Measurements from ENCODE around the gene FSIP1. TPM values are rescaled to one million over a fixed set of nuclear protein-coding genes. Genes with fewer than 3 reads are reported as not detected.
A peak's percentile ranks its signal among the peaks of the same experiment; 100 is the strongest.

Gene FSIP1
- total RNA-seq, 1 experiment from 2014 or later, result 1.0 TPM

GRCh38 chr15:39582286-39582976 lies 200.2 kb downstream of the FSIP1 start:
- no peak for DNase-seq (ENCODE audit: low spot score)

GRCh38 chr15:39581793-39582285 lies 200.8 kb downstream of the FSIP1 start:
- DNase-seq (ENCODE audit: low spot score), result peak; percentile 77

GRCh38 chr15:39581242-39581792 lies 201.3 kb downstream of the FSIP1 start:
- DNase-seq (ENCODE audit: low spot score), result no peak

GRCh38 chr15:39580485-39581241 lies 202.0 kb downstream of the FSIP1 start, which contains the start of gene THBS1:
Gene THBS1 (plus strand): TSS chr15:39581079. CDS start chr15:39581858, 779 bp downstream.
- peak; percentile 90 for DNase-seq (ENCODE audit: low spot score)

- DNase-seq (ENCODE audit: low spot score), result peak; percentile 75
Measured at GRCh38 chr15:39580117-39580484, 202.5 kb downstream of the FSIP1 start.

- DNase-seq (ENCODE audit: low spot score), result peak; percentile 88
Measured at GRCh38 chr15:39579487-39580116, 203.0 kb downstream of the FSIP1 start.

GRCh38 chr15:39578851-39579486 lies 203.7 kb downstream of the FSIP1 start:
- no peak for DNase-seq (ENCODE audit: low spot score)

GRCh38 chr15:39575180-39575579 lies 207.5 kb downstream of the FSIP1 start:
- DNase-seq (ENCODE audit: low spot score), result no peak

GRCh38 chr15:39574427-39574826 lies 208.2 kb downstream of the FSIP1 start:
- no peak for DNase-seq (ENCODE audit: low spot score)

- no peak for DNase-seq (ENCODE audit: low spot score)
Measured at GRCh38 chr15:39573844-39574243, 208.8 kb downstream of the FSIP1 start.

- DNase-seq (ENCODE audit: low spot score), result no peak
Measured at GRCh38 chr15:39573287-39573686, 209.4 kb downstream of the FSIP1 start.

GRCh38 chr15:39565851-39566250 lies 216.8 kb downstream of the FSIP1 start:
- DNase-seq (ENCODE audit: low spot score), result no peak

GRCh38 chr15:39564972-39565665 lies 217.5 kb downstream of the FSIP1 start:
- DNase-seq (ENCODE audit: low spot score), result no peak

- DNase-seq (ENCODE audit: low spot score), result no peak
Measured at GRCh38 chr15:39558421-39558820, 224.2 kb downstream of the FSIP1 start.

GRCh38 chr15:39556461-39556860 lies 226.2 kb downstream of the FSIP1 start:
- no peak for DNase-seq (ENCODE audit: low spot score)

GRCh38 chr15:39555885-39556284 lies 226.8 kb downstream of the FSIP1 start:
- DNase-seq (ENCODE audit: low spot score), result no peak

GRCh38 chr15:39554746-39555387 lies 227.8 kb downstream of the FSIP1 start:
- no peak for DNase-seq (ENCODE audit: low spot score)

GRCh38 chr15:39553947-39554693 lies 228.5 kb downstream of the FSIP1 start:
- DNase-seq (ENCODE audit: low spot score), result no peak

GRCh38 chr15:39552556-39552955 lies 230.1 kb downstream of the FSIP1 start:
- no peak for DNase-seq (ENCODE audit: low spot score)

- no peak for DNase-seq (ENCODE audit: low spot score)
Measured at GRCh38 chr15:39551476-39551875, 231.2 kb downstream of the FSIP1 start.
